ENCODE measurements around the gene RDH13.

GRCh38 chr19:55041627-55042343, 21.2 kb downstream of the RDH13 start:
- TF ChIP-seq EP300 (IDR thresholded peaks at IDR 0.05; ENCODE audit: borderline replicate concordance in 1 of 2, low read depth in 2 of 2, low read length in 2 of 2) (no peak), TEAD4 (IDR thresholded peaks at IDR 0.05; ENCODE audit: low read depth, low read length) (no peak), EZH2 (IDR thresholded peaks at IDR 0.05; ENCODE audit: low read depth, low read length, severe bottlenecking) (no peak), BCL11A (IDR thresholded peaks at IDR 0.05; ENCODE audit: low read depth in 2 of 2, low read length in 2 of 2) (no peak), POLR2A (IDR thresholded peaks at IDR 0.05; ENCODE audit: control extremely low read depth in 1 of 2, low read depth in 2 of 2, low read length in 2 of 2) (no peak), POLR2AphosphoS5 (IDR thresholded peaks at IDR 0.05; ENCODE audit: low read depth, low read length) (no peak)
